Hematopoietic multipotent progenitor cell treated with erythropoietin and hydrocortisone succinate and interleukin-3 and kit ligand, for 8 days (in vitro differentiated cells): ENCODE measurements around the gene ADNP2.

Experiments used
- DNase-seq: peaks from one replicate; pipeline ENCODE4 v3.0.0-alpha.2; 2015

Gene ADNP2

GRCh38 chr18:80175451-80176204 lies 66.6 kb downstream of the ADNP2 start:
- DNase-seq, result no peak

- DNase-seq, result no peak
These were observed 67.4 kb downstream of the ADNP2 start for GRCh38 chr18:80176334-80177073.

GRCh38 chr18:80177128-80177527 lies 68.1 kb downstream of the ADNP2 start:
- DNase-seq, result no peak

GRCh38 chr18:80178935-80179818 lies 70.1 kb downstream of the ADNP2 start:
- DNase-seq, result no peak

- no peak for DNase-seq
These were observed 70.9 kb downstream of the ADNP2 start for GRCh38 chr18:80179857-80180558.

- DNase-seq, result no peak
These were observed 71.9 kb downstream of the ADNP2 start for GRCh38 chr18:80180778-80181564.

GRCh38 chr18:80181642-80182461 lies 72.8 kb downstream of the ADNP2 start:
- DNase-seq, result no peak

- no peak for DNase-seq
These were observed 73.8 kb downstream of the ADNP2 start for GRCh38 chr18:80182855-80183254.

GRCh38 chr18:80183273-80184050 lies 74.4 kb downstream of the ADNP2 start:
- DNase-seq, result no peak

- DNase-seq, result no peak
These were observed 75.2 kb downstream of the ADNP2 start for GRCh38 chr18:80184243-80184772.

- DNase-seq, result no peak
These were observed 76.5 kb downstream of the ADNP2 start for GRCh38 chr18:80185545-80185944.

GRCh38 chr18:80187956-80188642 lies 79.0 kb downstream of the ADNP2 start:
- no peak for DNase-seq

- DNase-seq, result no peak
These were observed 79.8 kb downstream of the ADNP2 start for GRCh38 chr18:80188643-80189530.

GRCh38 chr18:80189531-80189865 lies 80.4 kb downstream of the ADNP2 start:
- no peak for DNase-seq
